ENCODE measurements around the gene OPN1SW.
A peak's percentile ranks its signal among the peaks of the same experiment; 100 is the strongest.

Gene OPN1SW

DNA sequence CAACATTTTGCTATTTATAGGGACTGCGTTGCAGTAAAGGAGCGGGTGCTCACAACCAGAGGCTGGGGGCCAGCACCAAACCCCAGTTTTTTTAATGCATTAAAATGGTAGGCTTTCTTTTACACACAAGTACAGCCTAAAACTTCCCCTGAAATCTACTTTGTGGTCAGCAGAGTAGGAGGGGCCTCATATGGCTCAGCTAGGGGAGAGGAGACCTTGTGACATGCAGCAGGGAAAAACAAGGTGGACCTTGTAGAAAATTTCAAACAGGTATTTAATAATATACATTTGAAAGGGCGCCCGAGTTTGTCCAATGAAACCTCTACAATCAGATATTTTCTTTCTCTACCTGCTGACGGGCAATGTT is 17.6 kb upstream of the OPN1SW start:
- DNase-seq (ENCODE audit: low spot score), result no peak

DNA sequence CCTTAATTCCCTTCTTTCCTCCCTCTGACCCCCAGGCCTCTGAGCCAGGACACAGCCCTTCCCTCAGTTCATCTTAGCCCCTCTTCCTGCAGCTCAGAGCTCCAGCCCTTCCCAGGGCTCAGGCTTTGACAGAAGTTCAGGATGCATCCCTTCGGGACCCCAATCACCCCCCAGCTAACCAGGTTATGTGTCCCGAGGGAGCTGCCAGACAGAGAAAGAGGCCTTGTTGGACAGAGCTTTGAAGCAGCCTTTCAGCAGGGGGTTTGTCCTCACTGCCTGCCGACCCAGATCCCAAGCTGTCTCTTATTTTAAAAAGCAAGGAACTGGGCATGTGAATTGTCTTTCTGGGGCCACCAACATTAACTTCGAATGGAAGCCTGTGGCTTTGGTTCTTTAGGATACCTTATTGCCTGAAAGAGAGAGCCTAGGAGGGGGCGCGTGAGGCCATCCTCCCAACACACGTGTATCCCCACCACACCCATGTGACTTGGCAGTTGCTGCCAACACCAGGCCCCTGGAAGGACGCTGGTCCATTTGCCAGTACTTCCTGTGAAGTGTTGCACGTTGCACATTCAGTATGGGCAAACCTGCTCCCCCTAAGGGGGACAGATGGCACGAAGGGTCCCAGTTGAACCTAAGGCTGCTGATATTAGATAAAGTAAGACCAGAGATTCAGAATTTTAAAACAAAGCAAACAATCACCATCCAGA is 17.0 kb upstream of the OPN1SW start:
- no peak for DNase-seq (ENCODE audit: low spot score)

DNA sequence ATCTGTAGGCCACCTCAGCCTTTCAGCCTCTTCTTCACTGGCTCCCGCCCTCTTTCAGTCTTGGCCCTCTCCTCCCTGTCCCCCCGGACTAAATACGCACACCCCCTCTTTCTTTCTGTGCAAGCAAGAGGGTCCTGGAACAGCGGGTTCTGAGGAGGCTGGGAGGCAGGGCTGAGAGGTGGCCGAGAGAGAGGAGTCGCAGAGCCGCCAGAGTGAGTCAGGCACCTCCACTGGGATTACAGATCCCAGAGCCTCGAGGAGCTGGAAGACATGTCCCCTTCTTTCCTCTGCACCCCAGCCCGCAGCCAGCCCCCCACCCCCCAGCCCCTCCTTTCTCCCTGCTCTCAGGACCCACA is 16.4 kb upstream of the OPN1SW start:
- DNase-seq (ENCODE audit: low spot score), result no peak

DNA sequence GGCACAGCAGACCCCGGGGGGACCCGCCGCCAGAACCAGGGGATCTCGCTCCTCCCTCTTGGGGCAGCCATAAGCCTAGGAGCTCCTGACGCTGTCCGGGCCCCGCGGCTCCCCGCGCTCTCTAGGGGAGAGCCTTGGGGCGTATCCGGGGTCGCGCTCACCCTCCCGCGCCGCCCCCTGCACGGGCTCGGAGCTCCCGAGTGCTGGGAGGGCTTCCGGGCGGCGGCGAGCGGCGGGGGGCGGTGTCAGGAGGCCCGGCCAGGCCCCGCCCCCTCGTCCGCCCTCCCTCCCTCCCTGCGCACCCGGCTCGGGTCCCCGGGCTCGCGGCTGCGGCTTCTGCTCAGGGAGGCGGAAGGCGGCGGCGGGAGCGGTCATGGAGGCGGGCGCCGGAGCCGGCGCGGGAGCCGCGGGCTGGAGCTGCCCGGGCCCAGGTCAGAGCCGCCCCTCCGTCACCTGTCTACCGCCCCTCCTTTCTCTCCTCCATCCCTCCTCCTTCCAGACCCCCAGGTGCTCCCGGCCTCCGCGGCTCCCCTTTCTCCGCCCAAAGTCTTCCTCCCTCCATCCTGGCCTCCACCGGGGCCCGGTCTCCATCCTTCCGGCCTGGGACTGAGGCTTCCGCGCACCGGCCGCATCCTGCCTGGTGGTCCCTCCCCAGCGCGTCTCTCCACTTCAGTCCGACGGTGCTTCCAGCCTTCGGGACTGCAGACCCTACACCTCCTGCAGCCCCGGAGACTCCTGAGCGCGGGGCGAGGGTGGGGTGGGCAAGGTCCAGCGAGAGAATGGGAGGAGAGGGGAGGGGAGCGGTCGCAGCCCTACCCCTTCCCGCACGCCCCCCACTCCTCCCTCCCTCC is 15.8 kb upstream of the OPN1SW start, which contains the start of gene CCDC136:
Gene CCDC136, plus strand, starts transcription at position 848 of the 851 bp plus-strand sequence. CDS start 444 bp downstream, outside the sequence.
- peak; percentile 26 for DNase-seq (ENCODE audit: low spot score)

DNA sequence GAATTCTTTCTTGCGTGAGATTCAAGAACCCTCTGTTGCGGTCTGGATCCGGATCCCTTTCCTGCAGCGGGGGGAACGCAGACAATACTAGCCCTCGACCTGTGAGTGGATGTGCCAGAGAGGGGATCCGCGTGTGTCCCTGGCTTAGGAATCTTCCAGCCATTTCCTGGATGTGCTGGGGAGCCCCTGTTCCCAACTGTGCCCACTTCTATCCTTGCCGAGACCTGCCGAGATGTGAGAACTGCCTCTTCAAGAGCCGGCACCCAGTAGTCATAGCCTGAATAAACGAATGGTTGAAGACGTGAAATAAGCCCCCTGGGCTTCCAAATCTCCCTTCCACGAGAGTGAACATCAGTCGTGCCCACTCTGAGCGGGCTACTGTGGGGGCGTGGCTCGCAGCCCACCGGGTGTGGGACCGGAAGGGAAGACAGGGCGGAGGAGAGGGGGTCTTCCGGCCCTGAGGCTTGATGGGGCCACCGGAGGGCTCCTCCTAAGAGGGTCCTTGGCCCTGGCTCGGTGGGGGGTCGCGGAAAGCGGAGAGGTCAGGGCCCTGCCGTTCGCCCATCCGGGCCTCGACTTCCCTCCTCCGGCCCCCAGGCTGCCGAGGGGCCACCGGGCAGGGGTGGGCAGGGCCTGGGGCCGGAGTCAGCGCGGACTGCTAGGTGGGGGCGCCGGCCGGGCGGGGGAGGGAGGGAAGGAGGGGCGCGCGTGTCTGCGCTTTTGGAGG is 14.9 kb upstream of the OPN1SW start:
- no peak for DNase-seq (ENCODE audit: low spot score)

DNA sequence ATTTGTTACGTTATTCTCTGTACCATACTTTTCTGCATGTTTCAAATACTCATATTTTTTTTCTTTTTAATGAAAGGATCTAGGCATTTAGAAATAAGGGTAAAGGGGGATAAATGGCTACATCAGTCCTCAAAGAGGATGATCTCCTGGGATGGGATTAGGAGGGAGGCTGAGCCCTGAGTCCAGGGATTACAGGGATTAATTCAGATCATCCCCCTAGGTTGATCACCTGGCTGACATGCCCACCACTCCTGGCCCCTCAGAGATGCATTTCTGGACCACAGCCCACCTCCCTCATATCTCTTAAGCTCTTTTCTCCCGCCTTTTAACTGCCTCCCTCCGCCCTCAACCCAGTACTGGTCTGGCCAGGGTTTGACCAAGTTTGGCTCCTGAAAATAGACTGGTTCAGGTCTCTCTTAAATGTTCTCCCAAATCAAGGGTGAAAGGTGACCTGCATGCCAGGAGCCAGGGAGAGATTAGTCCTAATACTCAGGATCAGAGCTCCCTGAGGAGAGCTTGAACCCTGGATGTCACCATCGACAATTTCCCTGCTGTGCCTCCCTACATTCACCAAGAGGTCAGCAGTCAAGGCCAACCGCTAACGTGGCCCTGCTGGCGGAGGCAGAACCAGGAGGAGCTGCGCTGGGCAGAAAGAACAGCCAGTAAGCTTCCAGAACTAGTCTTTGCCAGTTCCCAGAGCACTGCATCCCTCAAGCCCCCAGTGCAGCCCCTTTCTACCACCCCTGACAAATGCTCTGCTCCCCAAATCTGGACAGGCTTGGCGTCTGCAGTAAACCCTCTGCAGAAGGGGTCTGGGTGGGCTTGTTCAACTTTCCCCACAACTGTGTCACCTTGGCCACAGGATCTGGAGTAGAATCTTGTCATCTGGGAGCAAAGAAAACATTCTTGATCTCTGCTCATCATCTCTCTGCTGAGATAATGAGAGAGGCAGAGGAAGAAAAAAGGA is 13.1 kb upstream of the OPN1SW start:
- DNase-seq (ENCODE audit: low spot score), result no peak

DNA sequence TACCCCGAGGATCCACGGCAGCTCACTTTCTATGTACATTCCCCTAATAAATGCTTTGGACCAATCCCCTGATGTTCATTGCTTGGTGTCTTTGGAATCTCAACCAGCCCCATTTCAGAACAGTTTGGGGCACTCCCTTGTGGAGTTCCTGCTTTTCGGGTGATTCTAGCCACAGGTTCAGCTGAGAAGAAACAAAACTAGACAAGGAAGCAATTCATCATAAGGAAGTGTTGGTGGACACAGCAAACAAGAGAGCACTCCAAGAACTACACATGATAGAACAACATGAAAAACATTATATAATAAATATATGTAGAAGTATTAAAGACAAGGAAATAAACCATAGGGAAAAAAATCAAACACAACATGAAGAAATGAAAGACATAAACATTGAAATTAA is 10.1 kb upstream of the OPN1SW start:
- DNase-seq (ENCODE audit: low spot score), result peak; percentile 39

DNA sequence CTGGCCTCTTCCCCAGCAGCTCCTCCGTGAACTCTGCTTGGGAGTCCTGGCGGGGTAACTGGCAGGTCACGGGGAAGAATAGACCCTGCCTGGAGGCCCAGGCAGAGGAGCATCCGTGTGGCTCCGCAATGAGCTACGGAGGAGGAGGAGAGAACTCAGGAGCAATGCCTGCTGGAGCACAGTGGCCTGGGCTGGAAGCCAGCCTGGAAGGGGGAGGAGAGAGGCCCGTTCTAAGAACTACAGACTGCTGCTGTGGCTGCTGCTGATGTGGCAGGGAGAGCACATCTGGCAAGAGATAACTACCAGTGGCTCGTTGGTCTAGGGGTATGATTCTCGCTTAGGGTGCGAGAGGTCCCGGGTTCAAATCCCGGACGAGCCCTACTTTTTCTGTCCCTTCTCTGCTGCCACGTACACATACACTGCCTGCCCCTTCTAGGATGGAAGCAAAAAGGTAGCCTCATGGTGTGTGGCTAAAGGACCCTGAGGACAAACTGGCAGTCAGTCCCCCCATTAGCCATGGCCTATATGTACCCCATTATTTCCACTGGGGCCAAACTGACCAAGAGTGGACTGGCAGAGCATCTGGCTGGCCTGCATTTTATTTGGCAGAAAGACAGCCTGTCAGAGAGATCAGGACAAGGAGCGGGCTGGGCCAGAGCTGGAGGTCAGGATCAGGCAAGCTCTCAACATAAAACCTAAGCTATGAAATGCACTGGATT is 7.7 kb upstream of the OPN1SW start:
- DNase-seq (ENCODE audit: low spot score), result peak; percentile 61

DNA sequence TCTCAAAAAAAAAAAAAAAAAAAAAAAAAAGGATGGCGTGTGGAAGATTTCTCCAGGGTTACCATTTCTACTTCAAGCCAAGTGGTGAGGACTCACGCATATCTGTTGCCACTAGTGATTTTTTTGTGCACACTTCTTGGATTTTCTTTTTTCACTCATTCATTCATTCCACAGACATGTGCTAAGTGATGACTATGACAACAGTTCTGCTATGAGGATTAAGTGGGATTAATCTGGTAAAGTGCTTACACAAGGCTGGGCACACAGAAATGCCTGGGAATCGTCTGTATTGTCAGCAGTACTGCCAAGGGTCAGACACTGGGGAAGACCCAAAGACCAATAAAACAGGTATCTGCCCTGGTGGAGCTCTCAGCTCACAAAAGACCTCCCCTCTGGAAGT is 6.3 kb upstream of the OPN1SW start:
- no peak for DNase-seq (ENCODE audit: low spot score)

DNA sequence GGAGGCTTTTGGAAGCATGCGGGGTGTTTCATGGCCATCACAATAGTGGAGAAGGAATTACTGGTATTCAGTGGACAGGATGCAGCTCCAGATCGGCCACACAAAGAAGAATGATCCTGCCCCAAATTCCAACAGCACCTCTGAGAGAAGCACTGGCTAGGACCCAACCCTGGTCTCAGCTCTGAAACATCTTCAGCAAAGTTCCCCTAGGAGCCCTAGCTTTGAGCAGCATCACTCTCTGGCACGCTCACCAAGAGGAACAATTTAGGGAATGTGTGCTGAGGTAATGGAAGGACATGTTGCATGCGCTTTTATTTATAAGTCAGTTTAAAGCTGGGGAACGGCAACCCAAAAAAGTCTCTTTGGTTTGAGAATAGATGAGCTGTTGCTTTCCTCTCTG is 5.5 kb upstream of the OPN1SW start:
- no peak for DNase-seq (ENCODE audit: low spot score)

DNA sequence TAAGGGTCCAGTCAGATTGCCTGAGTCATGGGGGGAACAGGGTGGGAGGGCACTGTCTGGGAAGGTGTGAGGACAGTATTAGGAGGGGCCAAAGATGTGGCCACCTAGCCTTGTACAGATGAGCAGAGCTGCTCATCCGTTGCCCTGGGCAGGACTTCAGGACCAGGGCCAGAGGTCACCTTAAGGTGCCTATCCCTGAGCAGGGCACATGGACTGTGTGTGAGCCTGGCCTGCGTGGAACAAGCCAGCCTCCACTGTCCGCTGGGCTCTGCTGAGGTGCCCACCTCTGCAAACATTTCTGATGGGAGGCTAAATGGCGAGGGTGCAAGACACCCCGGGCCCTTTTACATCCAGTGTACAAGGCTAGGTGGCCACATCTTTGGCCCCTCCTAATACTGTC is 3.4 kb upstream of the OPN1SW start:
- DNase-seq (ENCODE audit: low spot score), result no peak

DNA sequence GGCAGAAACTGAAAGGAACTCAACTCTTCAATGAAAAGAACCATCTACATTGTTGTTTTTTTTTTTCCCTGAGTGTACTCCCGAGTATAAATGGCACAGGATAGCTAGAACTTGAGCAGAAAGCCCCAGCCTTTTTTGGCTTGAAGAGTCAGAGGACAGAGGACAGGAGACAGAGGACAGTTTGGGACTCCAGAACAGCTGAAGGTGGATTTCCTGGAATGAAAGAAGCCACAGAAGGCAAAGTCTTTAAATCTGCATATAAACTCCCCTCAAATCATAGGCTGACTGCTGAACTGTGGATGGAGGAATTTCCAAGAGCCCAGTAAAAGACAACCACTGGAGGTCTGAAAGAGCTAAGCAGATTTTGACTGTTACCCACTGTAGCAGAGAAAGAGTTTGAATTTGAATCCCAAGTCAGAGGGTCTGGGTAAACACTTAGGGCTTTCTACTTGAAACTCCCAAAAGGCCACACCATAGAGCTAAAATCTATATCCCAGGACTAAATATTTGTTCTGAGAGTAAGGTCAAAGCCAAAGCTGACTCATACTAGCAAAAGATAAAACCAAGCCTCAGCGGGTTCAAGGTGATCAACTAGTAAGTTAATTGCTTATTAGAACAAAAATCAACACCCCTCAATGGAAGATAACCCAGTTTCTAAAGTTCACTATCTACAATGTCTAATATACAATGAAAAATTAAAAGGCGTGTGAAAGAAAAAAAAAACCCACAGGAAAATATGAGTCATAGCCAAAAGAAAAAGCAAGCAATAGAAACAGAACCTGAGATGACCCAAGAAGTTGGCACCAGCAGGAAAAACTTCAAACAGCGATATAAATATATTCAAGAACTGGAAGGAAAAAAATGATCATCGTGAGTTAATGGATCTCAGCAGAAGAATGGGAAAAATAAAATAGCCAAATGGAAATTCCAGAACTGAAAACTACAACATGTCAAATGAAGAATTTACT is 1.8 kb upstream of the OPN1SW start:
- DNase-seq (ENCODE audit: low spot score), result no peak

DNA sequence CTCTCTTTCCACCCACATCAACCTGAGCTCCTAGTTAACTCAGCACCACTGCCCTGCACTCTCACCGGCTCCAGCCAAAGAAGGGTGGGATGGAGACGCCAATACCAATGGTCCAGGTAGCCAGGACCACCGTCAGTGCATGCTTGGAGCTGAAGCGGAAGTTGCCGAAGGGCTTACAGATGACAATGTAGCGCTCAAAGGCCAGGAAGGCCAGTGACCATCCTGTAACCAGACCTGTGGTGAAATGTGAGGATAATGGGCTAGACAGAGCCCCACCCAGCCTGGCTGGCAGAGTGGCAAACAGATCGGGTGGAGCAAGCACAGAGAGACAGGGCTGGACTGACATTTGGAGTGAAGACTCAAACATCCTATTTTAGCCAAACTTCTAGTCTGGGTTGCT is 673 bp downstream of the OPN1SW start:
- DNase-seq (ENCODE audit: low spot score), result no peak

DNA sequence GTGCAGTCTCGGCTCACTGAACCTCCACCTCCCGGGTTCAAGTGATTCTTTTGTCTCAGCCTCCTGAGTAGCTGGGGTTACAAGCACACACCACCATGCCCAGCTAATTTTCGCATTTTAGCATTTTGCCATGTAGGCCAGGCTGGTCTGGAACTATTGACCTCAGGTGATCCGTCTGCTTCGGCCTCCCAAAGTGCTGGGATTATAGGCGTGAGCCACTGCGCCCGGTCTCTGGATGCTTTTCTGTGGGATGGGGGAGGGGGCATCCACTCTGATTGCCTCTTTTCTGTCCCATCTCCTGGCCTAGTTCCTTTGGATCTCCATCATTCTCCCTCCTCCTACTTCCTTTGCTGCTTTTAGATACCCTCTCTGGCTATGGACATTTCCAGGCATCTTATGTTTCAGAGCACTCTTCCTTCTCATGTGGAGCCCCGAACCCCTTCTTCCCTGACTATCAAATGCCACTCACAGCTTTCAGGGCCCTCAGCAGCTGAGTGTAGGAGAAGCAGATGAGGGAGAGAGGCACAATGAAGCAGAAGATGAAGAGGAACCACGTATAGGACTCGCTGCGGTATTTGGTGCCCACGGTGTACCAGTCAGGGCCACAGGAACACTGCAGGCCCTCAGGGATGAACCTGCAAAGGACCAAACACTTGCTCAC is 1.4 kb downstream of the OPN1SW start:
- DNase-seq (ENCODE audit: low spot score), result no peak

DNA sequence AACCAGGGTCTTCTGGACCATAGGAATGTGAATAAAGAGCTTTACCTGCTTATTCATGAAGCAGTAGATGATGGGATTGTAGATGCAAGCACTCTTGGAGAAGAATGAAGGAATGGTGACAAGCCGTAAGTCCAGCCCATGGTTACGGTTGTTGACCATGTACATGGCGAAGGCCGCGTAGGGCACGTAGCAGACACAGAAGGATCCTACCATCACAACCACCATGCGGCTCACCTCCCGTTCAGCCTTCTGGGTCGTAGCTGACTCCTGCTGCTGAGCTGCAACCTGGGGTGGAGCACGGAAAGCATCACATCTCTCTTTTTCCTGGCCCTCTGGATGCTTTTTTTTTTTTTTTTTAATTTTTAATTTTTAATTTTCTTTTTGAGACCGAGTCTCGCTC is 2.0 kb downstream of the OPN1SW start:
- no peak for DNase-seq (ENCODE audit: low spot score)

DNA sequence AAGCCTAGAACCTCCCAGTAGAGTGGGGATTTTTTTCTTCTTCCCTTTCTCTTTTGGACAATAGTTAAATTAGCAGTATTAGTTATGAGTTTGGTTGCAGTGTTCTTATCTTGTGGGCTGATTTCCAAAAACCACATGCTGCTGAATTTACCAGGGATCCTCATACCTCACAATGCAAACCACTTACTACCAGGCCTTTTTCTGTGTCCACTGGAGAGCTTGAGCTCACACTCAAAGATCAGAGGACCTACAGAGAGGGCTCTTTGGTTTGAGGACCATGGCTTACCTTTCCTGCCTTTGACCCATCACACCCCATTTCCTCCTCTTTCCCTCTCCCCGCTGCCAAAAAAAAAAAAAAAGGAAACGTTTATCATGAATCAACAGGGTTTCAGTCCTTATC is 5.4 kb downstream of the OPN1SW start:
- no peak for DNase-seq (ENCODE audit: low spot score)

DNA sequence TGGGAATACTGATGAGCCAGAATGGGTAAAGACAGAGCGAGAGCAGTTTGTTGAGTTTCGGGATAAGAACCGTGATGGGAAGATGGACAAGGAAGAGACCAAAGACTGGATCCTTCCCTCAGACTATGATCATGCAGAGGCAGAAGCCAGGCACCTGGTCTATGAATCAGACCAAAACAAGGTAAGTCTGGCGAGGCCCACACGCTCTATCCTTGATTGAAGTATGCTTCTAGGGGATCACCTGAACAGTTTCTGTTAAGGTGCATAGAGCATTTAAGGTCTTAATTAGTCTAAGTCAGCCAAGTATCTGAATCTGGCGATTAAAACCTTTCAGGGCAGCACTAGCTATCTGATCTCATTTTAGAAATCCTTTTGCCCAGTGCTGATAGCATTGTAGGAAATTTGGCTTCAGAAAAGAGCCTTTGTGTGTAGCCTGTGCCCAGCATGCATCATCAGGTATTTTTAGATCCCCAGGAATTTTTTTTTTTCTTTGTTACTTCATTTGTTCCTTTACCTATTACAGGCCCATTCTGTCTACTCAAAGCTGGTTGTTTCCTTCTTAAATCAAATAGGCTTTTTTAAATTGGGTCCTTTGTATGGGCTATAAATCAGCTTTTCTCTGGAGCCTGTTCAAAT is 8.0 kb downstream of the OPN1SW start:
- DNase-seq (ENCODE audit: low spot score), result no peak

DNA sequence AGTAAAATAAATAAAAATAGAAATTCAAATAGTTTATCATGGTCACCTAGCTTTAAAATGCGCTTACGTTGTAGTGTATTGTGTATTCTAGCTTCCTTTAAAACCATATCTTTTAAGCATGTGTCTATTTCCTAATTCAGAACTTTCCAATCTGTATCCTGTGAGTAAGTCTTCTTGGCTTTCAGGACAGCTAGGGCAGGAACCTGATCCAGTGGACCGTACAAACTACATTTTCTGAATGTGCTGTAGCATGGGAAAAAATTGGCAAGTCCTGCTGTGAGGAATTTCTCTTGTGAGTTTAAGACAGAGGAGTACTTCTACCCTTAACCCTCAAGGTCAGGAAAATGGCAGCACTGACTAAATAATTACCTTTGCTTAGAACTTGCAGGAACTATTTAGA is 12.1 kb downstream of the OPN1SW start:
- DNase-seq (ENCODE audit: low spot score), result no peak

DNA sequence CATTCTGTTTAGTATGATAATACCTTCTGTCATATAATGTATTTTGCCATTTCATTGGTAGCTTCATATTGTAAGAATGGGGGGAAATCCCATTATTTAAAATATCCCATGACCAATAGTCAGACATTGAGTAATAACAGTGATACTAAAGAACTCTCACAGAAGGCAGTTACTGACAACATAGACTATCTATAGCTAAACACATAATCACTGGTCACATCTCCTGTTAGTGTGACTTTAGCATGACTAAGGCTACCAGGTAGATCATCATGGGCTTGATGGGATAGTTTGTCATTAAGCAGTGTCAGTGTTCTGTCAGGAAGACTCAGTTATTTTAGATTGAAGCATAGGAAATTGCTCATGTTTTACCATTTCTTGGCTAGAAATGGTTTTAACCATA is 16.4 kb downstream of the OPN1SW start:
- no peak for DNase-seq (ENCODE audit: low spot score)
